ENCODE results near the gene FSHR. TPM values are rescaled to one million over a fixed set of nuclear protein-coding genes. Genes with fewer than 3 reads are reported as not detected.

Gene FSHR
- total and polyA plus RNA-seq, 2 of the 8 experiments (the other 6 are each of a cell fraction or from before 2014, with no cell fraction given), result not detected

- TF ChIP-seq SRF (IDR thresholded peaks at IDR 0.05; ENCODE audit: low read depth, low read length) (no peak), TBP (IDR thresholded peaks at IDR 0.05; ENCODE audit: low read depth, low read length) (no peak), CREB1 (IDR thresholded peaks at IDR 0.05) (no peak)
- Histone ChIP-seq H2BK120ac (replicated peaks; ENCODE audit: low read depth, low read length) (no peak overlapping the region), H4K8ac (ENCODE audit: extremely low read depth, insufficient read depth, low read length) (no peak overlapping the region), H3K9me3 (ENCODE audit: insufficient read depth in 2 of 2, low read depth in 1 of 2, low read length in 1 of 2) (no peaks in the 10 kb centered on the region), H2BK20ac (ENCODE audit: low read length) (no peak overlapping the region), H2BK5ac (ENCODE audit: low read depth, low read length) (no peak overlapping the region), H2AFZ (ENCODE audit: low read length) (no peak overlapping the region), H4K5ac (ENCODE audit: insufficient read length, low read depth, low read length) (no peak overlapping the region), H3K27ac (ENCODE audit: low read depth, low read length) (no peak overlapping the region), H2BK15ac (ENCODE audit: low read length) (no peak overlapping the region), H3K4ac (replicated peaks; ENCODE audit: insufficient read length, low read depth, low read length) (no peak overlapping the region), H3K23me2 (ENCODE audit: low read depth, low read length) (no peaks in the 10 kb centered on the region), H3K79me2 (ENCODE audit: control insufficient read depth in 1 of 2, insufficient read depth in 2 of 2, low read length in 2 of 2) (no peaks in the 10 kb centered on the region), H2BK12ac (ENCODE audit: low read depth, low read length) (no peak overlapping the region), H3K23ac (ENCODE audit: insufficient read length) (no peak overlapping the region), H3K56ac (replicated peaks; ENCODE audit: insufficient read length, low read depth, low read length) (no peak overlapping the region), H3K14ac (ENCODE audit: insufficient read length) (no peak overlapping the region), H3K18ac (ENCODE audit: extremely low read depth, low read length) (no peak overlapping the region), H3K4me2 (ENCODE audit: insufficient read depth in 1 of 2, low read depth in 2 of 2, low read length in 2 of 2) (no peak overlapping the region), H4K20me1 (replicated peaks in 1 of 2; ENCODE audit: control insufficient read depth in 1 of 2, insufficient read depth in 2 of 2, low read length in 2 of 2) (no peaks in the 10 kb centered on the region), H3K4me1 (replicated peaks in 1 of 4; ENCODE audit: control insufficient read depth in 3 of 4, insufficient read depth in 4 of 4, low read length in 3 of 4) (peaks cover 0 to 3% (median 0%) of the 10 kb centered on the region in 4 experiments; a peak in 1 of 7 replicates), H4K91ac (replicated peaks; ENCODE audit: insufficient read length, low read length) (no peak overlapping the region), H3K27me3 (replicated peaks in 1 of 4; ENCODE audit: control insufficient read depth in 3 of 4, extremely low read depth in 1 of 4, insufficient read depth in 3 of 4, low read length in 3 of 4) (no peaks in the 10 kb centered on the region), H3K4me3 (ENCODE audit: extremely low read depth in 1 of 4, insufficient read depth in 2 of 4, low read depth in 3 of 4, low read length in 4 of 4) (no peak overlapping the region), H3K79me1 (ENCODE audit: low read depth, low read length) (no peaks in the 10 kb centered on the region), H2AK5ac (ENCODE audit: low read depth, low read length) (no peak overlapping the region), H3K36me3 (ENCODE audit: control insufficient read depth in 2 of 4, insufficient read depth in 4 of 4, low read length in 3 of 4) (no peaks in the 10 kb centered on the region), H3K9ac (replicated peaks in 1 of 4; ENCODE audit: extremely low read depth in 1 of 4, low read depth in 3 of 4, low read length in 3 of 4) (no peak overlapping the region)
- no peak for FAIRE-seq
- ChIA-PET CTCF (ENCODE audit: partially characterized antibody) (interaction anchor here (1.1 kb wide), 1 partner anchor 24 kb away, joined by 4 read pairs; no protein-coding TSS in a partner anchor), POLR2A (ENCODE audit: partially characterized antibody) (no interaction called here)
- 94% methylated on average over 10 of the region's 10 CpGs; no CpG with 5 or more reads in 1 of the 2 experiments for WGBS, 2 experiments (ENCODE audit: extremely low coverage in 1 of 2, insufficient coverage in 1 of 2, insufficient read length in 1 of 2, insufficient replicate concordance in 2 of 2, low coverage in 1 of 2, low lambda C conversion rate in 2 of 2, missing lambda C conversion rate in 1 of 2)
- no peak for DNase-seq (ENCODE audit: low read depth in 1 of 2, low spot score in 2 of 2)
Observed at GRCh38 chr2:49186050-49186648, 31.8 kb upstream of the FSHR start.
